ENCODE results near the gene TMEM151B. TPM values are rescaled to one million over a fixed set of nuclear protein-coding genes. Genes with fewer than 3 reads are reported as not detected.
"Not testable (repeated sequence)": the region's sequence is repeated elsewhere in the genome, so short reads cannot be mapped to it uniquely, and the experiment has no call there.

Gene TMEM151B
- total RNA-seq, 4 donors from 2014 or later = 0.09 to 0.21 TPM; not detected in 2

- no peaks in the 10 kb centered on the region for H3K36me3 ChIP-seq
- intact Hi-C loops (cut with DNase I; ENCODE audit: low total_unique reads) = no loop called here
- H3K4me1 ChIP-seq = peaks cover 0 to 17% of the 10 kb centered on the region in 2 donors
- H3K4me3 ChIP-seq = no peak overlapping the region
- no peaks in the 10 kb centered on the region for H3K9me3 ChIP-seq
- no peak for DNase-seq
- peak overlapping the region; percentile 85 to 91 for H3K27ac ChIP-seq
- TF ChIP-seq POLR2A (IDR thresholded peaks at IDR 0.05) = no peak
- no peak for TF ChIP-seq CTCF (IDR thresholded peaks at IDR 0.05)
- H3K27me3 ChIP-seq = no peaks in the 10 kb centered on the region
Observed at GRCh38 chr6:44228433-44228832, 41.8 kb upstream of the TMEM151B start.

GRCh38 chr6:44228836-44229235, 41.4 kb upstream of the TMEM151B start:
- H3K27me3 ChIP-seq = no peaks in the 10 kb centered on the region
- peak overlapping the region; percentile 85 to 91 for H3K27ac ChIP-seq
- no peak for TF ChIP-seq CTCF (IDR thresholded peaks at IDR 0.05)
- TF ChIP-seq POLR2A (IDR thresholded peaks at IDR 0.05) = no peak
- DNase-seq = no peak
- no peaks in the 10 kb centered on the region for H3K9me3 ChIP-seq
- H3K36me3 ChIP-seq = no peaks in the 10 kb centered on the region
- H3K4me1 ChIP-seq = peaks cover 0 to 21% of the 10 kb centered on the region in 2 donors
- no peak overlapping the region for H3K4me3 ChIP-seq
- intact Hi-C loops (cut with DNase I; ENCODE audit: low total_unique reads) = no loop called here

GRCh38 chr6:44229376-44230033, 40.7 kb upstream of the TMEM151B start:
- H3K4me3 ChIP-seq = no peak overlapping the region
- H3K9me3 ChIP-seq = no peaks in the 10 kb centered on the region
- DNase-seq = no peak
- H3K4me1 ChIP-seq = peaks cover 0 to 27% of the 10 kb centered on the region in 2 donors
- intact Hi-C loops (cut with DNase I; ENCODE audit: low total_unique reads) = loop anchor here (10.0 kb wide), 1 partner anchor 55 kb away; no protein-coding TSS in a partner anchor
- no peaks in the 10 kb centered on the region for H3K36me3 ChIP-seq
- no peak for TF ChIP-seq POLR2A (IDR thresholded peaks at IDR 0.05)
- TF ChIP-seq CTCF (IDR thresholded peaks at IDR 0.05) = no peak
- peak overlapping the region in 1 of 2 donors; percentile 91 for H3K27ac ChIP-seq
- no peaks in the 10 kb centered on the region for H3K27me3 ChIP-seq

- Histone ChIP-seq H3K27me3 (no peaks in the 10 kb centered on the region), H3K4me1 (peaks cover 5 to 34% of the 10 kb centered on the region in 2 donors), H3K27ac (peak overlapping the region in 1 of 2 donors; percentile 1), H3K4me3 (no peak overlapping the region), H3K9me3 (no peaks in the 10 kb centered on the region), H3K36me3 (no peaks in the 10 kb centered on the region)
- no peak for TF ChIP-seq POLR2A (IDR thresholded peaks at IDR 0.05)
- TF ChIP-seq CTCF (IDR thresholded peaks at IDR 0.05) = no peak
- intact Hi-C loops (cut with DNase I; ENCODE audit: low total_unique reads) = loop anchor here (10.0 kb wide), 1 partner anchor 55 kb away; no protein-coding TSS in a partner anchor
- no peak for DNase-seq
Observed at GRCh38 chr6:44230034-44230675, 40.1 kb upstream of the TMEM151B start.

- not testable (repeated sequence) for H3K9me3 ChIP-seq, H3K27me3 ChIP-seq, H3K36me3 ChIP-seq, DNase-seq, H3K4me3 ChIP-seq
- Histone ChIP-seq H3K4me1 (peaks cover 10 to 37% of the 10 kb centered on the region in 2 donors), H3K27ac (peak overlapping the region in 1 of 2 donors; percentile 34)
- intact Hi-C loops (cut with DNase I; ENCODE audit: low total_unique reads) = loop anchor here (10.0 kb wide), 1 partner anchor 57 kb away; no protein-coding TSS in a partner anchor
Observed at GRCh38 chr6:44231426-44231825, 38.8 kb upstream of the TMEM151B start.
